Right cardiac atrium (tissue), 5 donors: ENCODE results near the gene HNF1A. TPM values are rescaled to one million over a fixed set of nuclear protein-coding genes. Genes with fewer than 3 reads are reported as not detected.
A peak's percentile ranks its signal among the peaks of the same experiment; 100 is the strongest.

Experiments used
- ATAC-seq, 2 donors: fragments of 200-7000 bp; cut with Tn5 transposase; one replicate each; pipeline versions ENCODE4 v1.8.0 to v1.9.1; 2020; ENCODE audit warnings: moderate library complexity in 2 of 2, mild to moderate bottlenecking in 1 of 2
- DNase-seq, 3 donors: peaks; one replicate each; pipeline ENCODE4 v3.0.0-alpha.2; 2020
- H3K27ac ChIP-seq: one replicate; pipeline ENCODE4 v1.5.1; 2013; ENCODE audit warnings: mild to moderate bottlenecking, low read length, control low read depth, moderate library complexity
- H3K27me3 ChIP-seq: one replicate; pipeline ENCODE4 v1.6.1; 2013; ENCODE audit not compliant: control insufficient read depth, insufficient read depth
- H3K4me1 ChIP-seq: one replicate; pipeline ENCODE4 v1.6.1; 2013; ENCODE audit warnings: low read length; ENCODE audit not compliant: control insufficient read depth, insufficient read depth
- H3K4me3 ChIP-seq: one replicate; pipeline ENCODE4 v1.5.1; 2013; ENCODE audit warnings: low read length, control low read depth
- H3K9me3 ChIP-seq: one replicate; pipeline ENCODE4 v1.6.1; 2013; ENCODE audit warnings: low read length; ENCODE audit not compliant: control insufficient read depth
- WGBS: extraction: QIAGEN DNeasy Blood & Tissue Kit; methylation state at CpG from one replicate; pipeline ENCODE4 v1.1.7; 2013; 5-methylcytosine and 5-hydroxymethylcytosine counted together
- intact Hi-C, 4 donors: fragments of 100-400 bp; cut with DNase I; formaldehyde crosslinking; loops; one replicate each; pipeline versions ENCODE4 v1.11.0 to v1.14.0; 2022 to 2023
- polyA plus RNA-seq: library from polyadenylated mRNA; stranded (reverse); fragments of 200-250 nt; gene quantifications from one replicate; pipeline ENCODE4 v1.2.3, GENCODE V29; 2013
- total RNA-seq, 4 donors: library from RNA; stranded (reverse); fragmentation: NEBNext Ultra II Directional; extraction: Animal tissue kit (Norgen Biotek cat#: 25700); gene quantifications; one replicate each; pipeline ENCODE4 v1.2.1, GENCODE V29; 2021
- donor health status: healthy with polysubstance abuse.
- donor health status: DM: no; HTN: yes; CAD: no.
- donor health status: DM: no; HTN: no; CAD: no.
- donor health status: DM: no; HTN: yes; CAD: no; lungs with severe emphysema.
- donor health status: DM: yes; HTN: yes; CAD: no.

HNF1A gene
- total and polyA plus RNA-seq, 5 donors, result 0.05 TPM; not detected in 4

DNA sequence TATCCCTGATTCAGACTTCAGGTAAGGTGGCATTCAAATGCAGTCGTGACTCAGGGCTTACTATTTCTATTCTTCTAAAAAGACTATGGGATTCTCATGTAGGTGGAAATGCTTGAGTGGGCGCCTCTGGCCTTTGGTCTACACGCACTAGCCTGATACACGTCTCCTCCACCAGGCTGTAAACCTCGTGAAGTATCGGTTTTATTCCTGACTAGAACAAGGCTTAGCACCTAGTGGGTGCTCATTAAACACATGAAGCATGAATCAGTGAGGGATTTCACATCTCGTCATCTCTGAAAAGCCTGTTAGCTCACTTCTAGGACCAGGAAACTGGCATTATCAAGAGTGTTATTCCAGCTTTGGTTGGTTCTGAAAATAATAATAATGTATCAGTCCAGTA is 17.7 kb upstream of the HNF1A start:
- intact Hi-C loops, result loop anchor here in 1 of 4 donors (10.0 kb wide), 1 partner anchor 376 kb away; the partner anchor contains the start of gene POP5
- Histone ChIP-seq H3K27ac (no peak overlapping the region), H3K9me3 (no peaks in the 10 kb centered on the region), H3K27me3 (no peaks in the 10 kb centered on the region), H3K4me1 (no peaks in the 10 kb centered on the region), H3K4me3 (no peak overlapping the region)
- 79% methylated on average over 7 of the region's 7 CpGs for WGBS
- DNase-seq (no peak), ATAC-seq (no peak)

GRCh38 chr12:120961604-120962531 is 16.5 kb upstream of the HNF1A start:
- intact Hi-C loops, result loop anchor here in 1 of 4 donors (10.0 kb wide), 1 partner anchor 377 kb away; the partner anchor contains the start of gene POP5

DNA sequence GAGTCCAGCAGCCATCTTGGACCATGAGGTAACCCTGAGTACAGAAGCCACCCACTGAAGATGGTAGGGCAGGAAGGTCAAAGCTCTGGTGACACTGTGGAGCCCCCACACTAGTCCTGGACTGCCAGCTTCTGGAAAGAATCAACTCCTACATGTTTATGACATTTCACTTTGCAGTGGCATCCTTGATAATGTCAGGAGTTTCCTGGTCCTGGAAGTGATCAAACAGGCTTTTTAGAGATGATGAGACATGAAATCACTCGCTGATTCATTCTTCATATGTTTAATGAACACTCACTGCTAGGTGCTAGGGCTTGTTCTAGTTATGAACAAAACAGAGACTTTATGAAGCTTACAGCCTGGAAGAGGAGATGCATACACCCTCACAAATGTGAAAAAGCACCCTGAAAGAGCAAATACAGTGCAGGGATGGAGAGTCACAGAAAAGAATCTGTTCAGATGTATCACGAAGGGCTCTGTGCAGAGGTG is 15.8 kb upstream of the HNF1A start:
- ATAC-seq (no peak), DNase-seq (no peak)
- Histone ChIP-seq H3K4me1 (no peaks in the 10 kb centered on the region), H3K9me3 (no peaks in the 10 kb centered on the region), H3K4me3 (no peak overlapping the region), H3K27me3 (no peaks in the 10 kb centered on the region), H3K27ac (no peak overlapping the region)
- WGBS, result 85% methylated on average over 2 of the region's 2 CpGs
- intact Hi-C loops, result loop anchor here in 1 of 4 donors (10.0 kb wide), 1 partner anchor 378 kb away; the partner anchor contains the start of gene POP5

More at GRCh38 chr12:120961604-120962531, 16.5 kb upstream of the HNF1A start:
- H3K9me3 ChIP-seq, result no peaks in the 10 kb centered on the region
- no peaks in the 10 kb centered on the region for H3K4me1 ChIP-seq
- peak; percentile 41 to 42 for ATAC-seq
- H3K27ac ChIP-seq, result no peak overlapping the region
- no peak overlapping the region for H3K4me3 ChIP-seq
- WGBS, result 70% methylated on average over 17 of the region's 17 CpGs
- H3K27me3 ChIP-seq, result no peaks in the 10 kb centered on the region
- peak; percentile 41 to 73 (median 71) for DNase-seq

DNA sequence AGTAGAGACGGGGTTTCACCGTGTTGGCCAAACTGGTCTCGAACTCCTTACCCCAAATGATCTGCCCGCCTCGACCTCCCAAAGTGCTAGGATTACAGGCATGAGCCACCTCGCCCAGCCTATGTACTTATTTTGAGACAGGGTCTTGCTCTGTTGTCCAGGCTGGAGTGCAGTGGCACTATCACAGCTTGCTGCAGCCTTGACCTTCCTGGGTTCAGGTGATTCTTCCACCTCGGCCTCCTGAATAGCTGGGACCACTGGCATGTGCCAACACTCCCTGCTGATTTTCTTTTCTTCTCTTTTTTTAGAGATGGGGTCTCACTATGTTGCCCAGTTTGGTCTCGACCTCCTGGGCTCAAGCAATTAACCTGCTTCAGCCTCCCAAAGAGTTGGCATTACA is 14.0 kb upstream of the HNF1A start:
- H3K4me3 ChIP-seq, result no peak overlapping the region
- no peak for ATAC-seq
- no peaks in the 10 kb centered on the region for H3K4me1 ChIP-seq
- 86% methylated on average over 8 of the region's 8 CpGs for WGBS
- H3K27ac ChIP-seq, result no peak overlapping the region
- no peaks in the 10 kb centered on the region for H3K9me3 ChIP-seq
- no peaks in the 10 kb centered on the region for H3K27me3 ChIP-seq
- DNase-seq, result no peak
- intact Hi-C loops, result loop anchor here in 1 of 4 donors (10.0 kb wide), 1 partner anchor 379 kb away; the partner anchor contains the start of gene POP5

DNA sequence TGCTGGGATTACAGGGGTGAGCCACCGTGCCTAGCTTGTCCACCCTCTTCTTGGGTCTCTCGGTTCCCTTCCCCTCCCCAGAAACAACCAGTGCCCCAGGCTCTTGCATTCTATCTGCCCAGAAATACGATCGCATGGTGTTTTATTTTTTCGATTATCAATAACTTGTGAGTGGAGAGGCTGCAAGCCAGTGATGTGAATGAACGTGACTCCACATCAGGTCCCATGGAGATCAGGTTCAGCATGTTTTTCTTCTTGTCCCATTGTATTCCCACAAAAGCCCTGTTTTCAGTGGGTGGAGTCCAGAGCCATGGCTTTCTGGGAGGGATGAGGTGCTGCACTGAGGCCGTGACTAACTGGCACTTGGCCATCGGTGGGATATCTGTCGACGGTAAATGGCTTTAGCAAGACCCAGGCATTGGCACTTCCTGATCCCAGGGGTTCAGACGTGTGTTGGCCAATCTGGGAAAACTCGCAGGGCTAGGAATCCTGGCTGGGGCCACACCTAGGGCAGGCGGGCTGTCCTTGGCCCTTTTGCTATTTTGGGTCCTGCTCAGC is 12.7 kb upstream of the HNF1A start:
- H3K4me1 ChIP-seq, result no peaks in the 10 kb centered on the region
- H3K27me3 ChIP-seq, result no peaks in the 10 kb centered on the region
- H3K9me3 ChIP-seq, result no peaks in the 10 kb centered on the region
- H3K4me3 ChIP-seq, result no peak overlapping the region
- no peak overlapping the region for H3K27ac ChIP-seq
- WGBS, result 63% methylated on average over 13 of the region's 13 CpGs
- intact Hi-C loops, result loop anchor here in 1 of 4 donors (10.0 kb wide), 1 partner anchor 381 kb away; the partner anchor contains the start of gene POP5
- ATAC-seq, result no peak
- no peak for DNase-seq

- intact Hi-C loops, result loop anchor here in 3 of 4 donors (5.0 to 10.0 kb wide), 5 partner anchors 236 to 388 kb away; partner anchors contain the start of genes POP5 (in 3 of the 3) and CABP1 (in 1 of the 3)
These were observed 8.0 kb upstream of the HNF1A start for GRCh38 chr12:120970310-120970709.

DNA sequence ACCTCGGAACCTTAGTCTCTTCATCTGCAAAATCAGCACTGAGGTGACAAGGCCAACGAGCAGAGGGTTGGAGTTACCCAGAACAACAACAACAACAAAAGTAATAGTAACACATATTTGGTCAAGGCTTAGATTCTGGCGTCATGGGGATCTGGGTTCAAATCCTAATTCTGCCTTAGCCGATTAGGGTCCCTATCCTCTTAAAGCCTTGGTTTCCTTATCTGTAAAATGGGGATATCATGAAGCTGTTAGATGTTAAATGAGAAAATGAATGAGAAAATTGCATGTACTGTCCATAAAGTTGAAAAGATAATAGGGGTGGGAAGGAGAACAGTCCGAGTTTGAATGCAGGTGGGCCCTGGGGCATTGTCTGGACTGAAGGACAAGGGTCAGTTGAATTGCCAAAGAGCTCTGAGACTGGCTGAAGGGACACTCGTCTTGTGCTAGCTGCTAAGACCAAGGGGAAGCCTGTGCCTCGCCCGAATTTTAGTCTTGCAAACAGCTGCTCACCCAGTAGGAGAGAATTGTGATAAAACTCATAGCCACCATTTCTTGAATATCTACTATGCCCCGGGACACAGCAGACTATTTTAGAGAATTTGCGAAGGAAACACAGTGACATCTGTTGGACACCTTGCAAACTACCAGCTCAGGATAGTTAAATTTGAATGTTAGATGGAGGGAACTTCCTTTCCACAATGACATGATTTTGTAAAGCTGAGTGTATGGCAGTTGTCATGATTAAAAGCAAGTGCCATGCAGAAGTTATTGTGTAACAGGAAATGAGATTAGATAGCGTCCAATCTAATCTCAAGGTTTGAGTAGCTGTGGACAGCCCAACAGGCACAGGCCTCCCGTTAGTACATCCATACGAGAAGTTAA is 6.8 kb upstream of the HNF1A start:
- 33% methylated on average over 13 of the region's 13 CpGs for WGBS
- peak; percentile 82 to 83 for ATAC-seq

More at GRCh38 chr12:120970310-120970709, 8.0 kb upstream of the HNF1A start:
- ATAC-seq, result no peak
- Histone ChIP-seq H3K4me3 (no peak overlapping the region), H3K4me1 (no peaks in the 10 kb centered on the region), H3K27me3 (no peaks in the 10 kb centered on the region), H3K27ac (no peak overlapping the region), H3K9me3 (no peaks in the 10 kb centered on the region)
- WGBS, result 65% methylated on average over 3 of the region's 3 CpGs
- no peak for DNase-seq

DNA sequence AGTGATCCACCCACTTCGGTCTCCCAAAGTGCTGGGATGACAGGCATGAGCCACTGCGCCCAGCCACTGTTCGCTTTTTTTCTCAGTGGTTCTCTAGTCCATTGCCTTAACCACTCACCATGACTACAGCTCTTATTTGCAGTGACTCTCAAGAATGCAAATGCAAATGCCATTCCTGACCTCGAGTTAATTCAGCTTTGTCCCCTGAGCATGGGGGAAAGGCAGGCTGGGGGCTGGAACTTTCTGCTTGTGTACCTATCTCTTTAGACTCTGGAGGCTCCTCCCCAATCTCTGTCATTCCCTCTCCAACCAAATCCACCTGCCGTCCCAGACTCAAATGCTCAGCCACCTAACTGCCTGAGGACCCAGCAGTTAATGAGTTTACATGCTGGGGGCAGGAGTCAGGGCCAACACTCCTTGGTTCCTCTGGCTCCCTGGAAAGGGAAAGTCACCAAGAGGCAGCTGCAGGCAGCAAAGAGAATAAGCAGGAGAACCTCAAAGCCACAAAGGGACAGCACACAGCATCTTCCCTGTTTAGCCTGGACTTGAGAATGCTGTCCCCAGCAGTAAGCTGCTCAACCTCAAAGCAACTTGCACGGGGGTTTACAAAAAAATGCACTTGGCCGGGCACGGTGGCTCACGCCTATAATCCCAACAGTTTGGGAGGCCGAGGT is 5.3 kb upstream of the HNF1A start:
- H3K27me3 ChIP-seq, result no peaks in the 10 kb centered on the region
- DNase-seq (no peak), ATAC-seq (no peak)
- H3K27ac ChIP-seq, result no peak overlapping the region
- no peaks in the 10 kb centered on the region for H3K4me1 ChIP-seq
- WGBS, result 50% methylated on average over 10 of the region's 10 CpGs
- no peak overlapping the region for H3K4me3 ChIP-seq
- no peaks in the 10 kb centered on the region for H3K9me3 ChIP-seq
- intact Hi-C loops, result loop anchor here in 3 of 4 donors (5.0 to 10.0 kb wide), 5 partner anchors 238 to 391 kb away; partner anchors contain the start of genes POP5 (in 3 of the 3) and CABP1 (in 1 of the 3)

More for the DNA sequence above, 6.8 kb upstream of the HNF1A start:
- Histone ChIP-seq H3K9me3 (no peaks in the 10 kb centered on the region), H3K27ac (no peak overlapping the region), H3K4me1 (no peaks in the 10 kb centered on the region), H3K27me3 (no peaks in the 10 kb centered on the region), H3K4me3 (no peak overlapping the region)
- intact Hi-C loops, result loop anchor here in 3 of 4 donors (5.0 to 10.0 kb wide), 5 partner anchors 237 to 389 kb away; partner anchors contain the start of genes POP5 (in 3 of the 3) and CABP1 (in 1 of the 3)
- no peak for DNase-seq

DNA sequence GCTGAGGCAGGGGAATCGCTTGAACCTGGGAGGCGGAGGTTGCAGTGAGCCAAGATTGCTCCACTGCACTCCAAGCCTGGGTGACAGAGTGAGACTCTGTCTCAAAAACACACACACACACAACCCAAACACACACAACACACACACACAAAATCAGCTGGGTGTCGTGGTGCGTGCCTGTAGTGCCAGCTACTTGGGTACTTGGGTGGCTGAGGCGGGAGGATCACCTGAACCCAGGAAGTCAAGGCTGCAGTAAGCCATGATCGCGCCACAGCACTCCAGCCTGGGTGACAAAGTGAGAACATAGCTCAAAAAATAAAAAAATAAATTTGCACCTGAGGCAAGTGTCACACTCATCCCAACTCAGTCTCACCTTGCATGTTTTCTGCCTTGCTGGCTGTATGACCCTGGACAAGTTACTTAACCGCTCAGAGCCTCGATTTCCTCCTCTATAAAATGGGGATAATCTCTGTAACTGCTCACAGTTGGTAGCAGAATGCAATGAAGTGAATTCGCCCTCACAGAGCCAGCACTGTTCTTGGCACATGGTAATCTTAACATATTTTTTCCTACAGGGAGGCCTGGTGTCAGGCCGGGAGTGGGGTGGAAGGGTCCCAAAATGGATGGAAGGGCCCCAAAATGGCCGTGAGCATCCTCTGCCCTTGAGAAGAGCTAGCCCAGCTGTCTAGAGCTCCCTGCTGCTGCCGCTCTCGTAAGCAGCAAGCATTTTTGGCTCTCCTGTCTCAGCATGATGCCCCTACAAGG is 630 bp upstream of the HNF1A start:
- DNase-seq (no peak), ATAC-seq (no peak)
- 89% methylated on average over 14 of the region's 14 CpGs for WGBS
- Histone ChIP-seq H3K27ac (no peak overlapping the region), H3K4me1 (no peaks in the 10 kb centered on the region), H3K27me3 (no peaks in the 10 kb centered on the region), H3K9me3 (no peaks in the 10 kb centered on the region), H3K4me3 (no peak overlapping the region)
- intact Hi-C loops, result loop anchor here in 2 of 4 donors (10.0 kb wide), 3 partner anchors 243 to 393 kb away; partner anchors contain the start of genes CABP1 (in 1 of the 2) and POP5 (in 1 of the 2)
